DND-41 (cell line): Measurements from ENCODE around the gene DRD1.

Source experiments
- ATAC-seq: fragments of 200-7000 bp; cut with Tn5 transposase; 3 replicates; pipeline ENCODE4 v1.9.1; 2021; ENCODE audit warnings: low read depth; ENCODE audit not compliant: insufficient read depth
- DNase-seq: peaks from one replicate; pipeline ENCODE4 v3.0.0-alpha.2; 2020
- H2AFZ ChIP-seq: 2 replicates; pipeline ENCODE4 v1.6.0; 2012; ENCODE audit warnings: low read depth, low read length
- H3K27ac ChIP-seq: 2 replicates; pipeline ENCODE4 v1.5.1; 2012; ENCODE audit warnings: low read length, inconsistent platforms
- H3K27me3 ChIP-seq: fragments of 200-600 bp; sonication (generic); 2 replicates; pipeline ENCODE4 v1.6.0; 2012; ENCODE audit warnings: low read length, mild to moderate bottlenecking, inconsistent platforms; ENCODE audit not compliant: insufficient read depth, poor library complexity
- H3K36me3 ChIP-seq: 2 replicates; pipeline ENCODE4 v1.5.1; 2012; ENCODE audit warnings: low read length, inconsistent platforms; ENCODE audit not compliant: insufficient read depth
- H3K4me1 ChIP-seq: 2 replicates; pipeline ENCODE4 v1.5.1; 2012; ENCODE audit warnings: mild to moderate bottlenecking, low read length; ENCODE audit not compliant: insufficient read depth
- H3K4me2 ChIP-seq: 2 replicates; pipeline ENCODE4 v1.6.0; 2012; ENCODE audit warnings: mild to moderate bottlenecking, moderate library complexity, low read length, inconsistent platforms; ENCODE audit not compliant: insufficient read depth
- H3K4me3 ChIP-seq, 2 experiments: fragments of 200-600 bp in 1 of 2; shearing (Covaris generic) in 1 of 2; 2 replicates each; pipeline ENCODE4 v1.5.1; 2012 to 2016; ENCODE audit warnings: inconsistent platforms in 2 of 2, low read length in 2 of 2, mild to moderate bottlenecking in 2 of 2, low read depth in 1 of 2, moderate library complexity in 1 of 2
- H3K79me2 ChIP-seq: 2 replicates; pipeline ENCODE4 v1.6.0; 2012; ENCODE audit warnings: low read length, inconsistent platforms; ENCODE audit not compliant: insufficient read depth
- H3K9ac ChIP-seq: 2 replicates; pipeline ENCODE4 v1.6.0; 2012; ENCODE audit warnings: low read depth, mild to moderate bottlenecking, inconsistent platforms, low read length, moderate library complexity
- H3K9me3 ChIP-seq: 2 replicates; pipeline ENCODE4 v1.5.1; 2012; ENCODE audit warnings: low read length, moderate library complexity, mild to moderate bottlenecking, inconsistent platforms; ENCODE audit not compliant: insufficient read depth, severe bottlenecking
- H4K20me1 ChIP-seq: 2 replicates; pipeline ENCODE4 v1.6.0; 2012; ENCODE audit warnings: low read length; ENCODE audit not compliant: insufficient read depth
- CTCF ChIP-seq: IDR thresholded peaks from 2 replicates; pipeline ENCODE4 v1.5.1; 2012; ENCODE audit warnings: borderline replicate concordance, low read length, moderate library complexity, mild to moderate bottlenecking; ENCODE audit not compliant: poor library complexity, severe bottlenecking; ENCODE audit errors: extremely low read depth
- EZH2 ChIP-seq: IDR thresholded peaks from 3 replicates; pipeline ENCODE4 v1.6.1; 2012; ENCODE audit warnings: borderline replicate concordance, low read depth, mild to moderate bottlenecking, moderate library complexity, low read length, inconsistent platforms; ENCODE audit not compliant: severe bottlenecking

Gene DRD1

GRCh38 chr5:175444060-175444904 lies at the start of gene DRD1:
Gene DRD1 (minus strand): TSS chr5:175444182. CDS start chr5:175443099, 1,083 bp downstream.
- no peak within 1 kb of the TSS for H2AFZ ChIP-seq
- peaks cover 7% of the 10 kb centered on the region for H3K27me3 ChIP-seq
- no peak within 1 kb of the TSS for H3K9ac ChIP-seq
- H4K20me1 ChIP-seq, result no peaks in the 10 kb centered on the region
- no peaks in the 10 kb centered on the region for H3K36me3 ChIP-seq
- H3K79me2 ChIP-seq, result no peaks in the 10 kb centered on the region
- DNase-seq, result no peak
- TF ChIP-seq EZH2 (no peak), CTCF (no peak)
- no peak within 1 kb of the TSS for H3K4me2 ChIP-seq
- no peak within 1 kb of the TSS for H3K27ac ChIP-seq
- no peak for ATAC-seq
- no peaks in the 10 kb centered on the region for H3K9me3 ChIP-seq
- H3K4me3 ChIP-seq, result no peak within 1 kb of the TSS
- H3K4me1 ChIP-seq, result no peaks in the 10 kb centered on the region

GRCh38 chr5:175493726-175494125 lies 49.7 kb upstream of the DRD1 start:
- no peak for DNase-seq
- TF ChIP-seq CTCF (no peak), EZH2 (no peak)
- no peak overlapping the region for H2AFZ ChIP-seq
- no peaks in the 10 kb centered on the region for H3K9me3 ChIP-seq
- H3K4me1 ChIP-seq, result no peaks in the 10 kb centered on the region
- no peak overlapping the region for H3K4me3 ChIP-seq
- H3K79me2 ChIP-seq, result peaks cover 88% of the 10 kb centered on the region
- no peaks in the 10 kb centered on the region for H3K27me3 ChIP-seq
- no peak overlapping the region for H3K4me2 ChIP-seq
- H3K36me3 ChIP-seq, result peaks cover 87% of the 10 kb centered on the region
- H3K27ac ChIP-seq, result no peak overlapping the region
- peaks cover 56% of the 10 kb centered on the region for H4K20me1 ChIP-seq
- H3K9ac ChIP-seq, result no peak overlapping the region
- no peak for ATAC-seq

DNA sequence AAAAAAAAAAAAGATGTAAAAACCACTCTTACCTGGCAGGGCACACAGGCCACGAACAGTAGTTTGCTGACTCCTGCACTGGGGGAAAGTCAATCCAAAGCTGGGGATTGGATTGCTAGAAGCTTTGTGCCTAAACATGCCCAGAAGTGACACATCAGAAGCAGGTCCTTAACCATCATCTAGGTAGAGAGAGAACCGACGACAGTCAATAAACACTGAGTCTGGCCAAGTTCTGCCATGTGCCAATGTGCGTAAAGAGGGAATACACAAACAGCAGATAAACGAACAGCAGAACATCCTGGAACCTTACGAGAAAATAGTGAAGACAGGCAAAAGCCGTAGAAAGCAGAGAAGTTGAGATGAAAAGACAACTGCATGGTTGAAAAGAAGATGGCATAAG lies 49.3 kb upstream of the DRD1 start:
- TF ChIP-seq EZH2 (no peak), CTCF (no peak)
- ATAC-seq (no peak), DNase-seq (no peak)
- Histone ChIP-seq H3K4me3 (no peak overlapping the region), H3K4me1 (no peaks in the 10 kb centered on the region), H3K4me2 (no peak overlapping the region), H3K9me3 (no peaks in the 10 kb centered on the region), H2AFZ (no peak overlapping the region), H3K79me2 (peaks cover 89% of the 10 kb centered on the region), H3K27ac (no peak overlapping the region), H3K36me3 (peaks cover 87% of the 10 kb centered on the region), H4K20me1 (peaks cover 60% of the 10 kb centered on the region), H3K27me3 (no peaks in the 10 kb centered on the region), H3K9ac (no peak overlapping the region)
